ENCODE results near the gene ULK4. TPM values are rescaled to one million over a fixed set of nuclear protein-coding genes. Genes with fewer than 3 reads are reported as not detected.
"Not testable (repeated sequence)": the region's sequence is repeated elsewhere in the genome, so short reads cannot be mapped to it uniquely, and the experiment has no call there.

Gene ULK4
- polyA plus RNA-seq, 1 donor = 6.3 TPM

GRCh38 chr3:41436983-41437382, 524.9 kb downstream of the ULK4 start:
- DNase-seq = no peak

GRCh38 chr3:41434781-41435180, 527.1 kb downstream of the ULK4 start:
- no peak for DNase-seq

GRCh38 chr3:41431386-41431785, 530.5 kb downstream of the ULK4 start:
- DNase-seq = no peak

- no peak for DNase-seq
These were observed 531.0 kb downstream of the ULK4 start for GRCh38 chr3:41430886-41431285.

GRCh38 chr3:41430391-41430790, 531.5 kb downstream of the ULK4 start:
- DNase-seq = no peak

- no peak for DNase-seq
These were observed 535.4 kb downstream of the ULK4 start for GRCh38 chr3:41426485-41426884.

GRCh38 chr3:41424543-41425300, 537.2 kb downstream of the ULK4 start:
- DNase-seq = no peak

GRCh38 chr3:41419809-41420208, 542.1 kb downstream of the ULK4 start:
- no peak for DNase-seq

GRCh38 chr3:41418961-41419691, 542.8 kb downstream of the ULK4 start:
- no peak for DNase-seq

- no peak for DNase-seq
These were observed 544.3 kb downstream of the ULK4 start for GRCh38 chr3:41417574-41417973.

GRCh38 chr3:41411065-41411464, 550.8 kb downstream of the ULK4 start:
- DNase-seq = no peak

GRCh38 chr3:41405466-41405865, 556.4 kb downstream of the ULK4 start:
- DNase-seq = no peak

GRCh38 chr3:41404582-41404981, 557.3 kb downstream of the ULK4 start:
- DNase-seq = no peak

- no peak for DNase-seq
These were observed 567.0 kb downstream of the ULK4 start for GRCh38 chr3:41394896-41395295.

- DNase-seq = not testable (repeated sequence)
These were observed 591.0 kb downstream of the ULK4 start for GRCh38 chr3:41370765-41371535.

GRCh38 chr3:41370307-41370706, 591.6 kb downstream of the ULK4 start:
- DNase-seq = no peak

GRCh38 chr3:41369838-41370237, 592.1 kb downstream of the ULK4 start:
- DNase-seq = peak; percentile 15

GRCh38 chr3:41365973-41366372, 595.9 kb downstream of the ULK4 start:
- DNase-seq = no peak

- no peak for DNase-seq
These were observed 597.2 kb downstream of the ULK4 start for GRCh38 chr3:41364736-41365135.

- no peak for DNase-seq
These were observed 597.9 kb downstream of the ULK4 start for GRCh38 chr3:41363830-41364523.

GRCh38 chr3:41362638-41363559, 599.0 kb downstream of the ULK4 start:
- DNase-seq = no peak

All from left kidney (tissue), 2 donors.